WTC11 (cell line): ENCODE measurements around the gene RPS15A. TPM values are rescaled to one million over a fixed set of nuclear protein-coding genes. Genes with fewer than 3 reads are reported as not detected.

Experiments used
- ATAC-seq: fragments of 200-7000 bp; cut with Tn5 transposase; 2 replicates; pipeline ENCODE4 v1.10.0; 2021; ENCODE audit warnings: mild to moderate bottlenecking, moderate library complexity
- CTCF ChIA-PET: fragments of 300-600 bp; sonication (Branson Sonifier 250); formaldehyde crosslinking; loops from one replicate; lab custom pipeline; 2021; ENCODE audit warnings: antibody characterized with exemption; lab: Charles Lee
- POLR2A ChIA-PET: fragments of 350-600 bp; sonication (Branson Sonifier 250); formaldehyde crosslinking; loops from one replicate; lab custom pipeline; 2021; ENCODE audit warnings: antibody characterized with exemption; lab: Charles Lee
- DNase-seq: peaks from one replicate; pipeline ENCODE4 v3.0.0; 2021; ENCODE audit warnings: low spot score
- H3K27ac Mint-ChIP-seq: 2 replicates; pipeline ENCODE4 v1.8.0; 2021; ENCODE audit warnings: mixed read lengths
- H3K27me3 Mint-ChIP-seq: 2 replicates; pipeline ENCODE4 v1.8.0; 2021; ENCODE audit warnings: low read depth, mild to moderate bottlenecking, moderate library complexity, mixed read lengths
- H3K36me3 Mint-ChIP-seq: 2 replicates; pipeline ENCODE4 v1.8.0; 2021; ENCODE audit warnings: mixed read lengths
- H3K4me1 Mint-ChIP-seq: 2 replicates; pipeline ENCODE4 v1.8.0; 2022; ENCODE audit warnings: mixed read lengths
- H3K4me3 Mint-ChIP-seq: 2 replicates; pipeline ENCODE4 v1.8.0; 2021; ENCODE audit warnings: mild to moderate bottlenecking, moderate library complexity, mixed read lengths
- H3K9me3 Mint-ChIP-seq: 2 replicates; pipeline ENCODE4 v1.8.0; 2021; ENCODE audit warnings: mixed read lengths
- CDX4 ChIP-seq: fragments of 250-450 bp; sonication (Bioruptor Pico); IDR thresholded peaks from 2 replicates; pipeline ENCODE4 v1.9.0; 2021; ENCODE audit warnings: moderate library complexity, mild to moderate bottlenecking, inconsistent platforms, borderline replicate concordance
- GTF2I ChIP-seq: fragments of 250-450 bp; sonication (Bioruptor Pico); conservative IDR thresholded peaks from 2 replicates; pipeline ENCODE4 v1.4.0; 2021; ENCODE audit warnings: mild to moderate bottlenecking
- IRF1 ChIP-seq: sonication (generic); formaldehyde crosslinking; IDR thresholded peaks from 2 replicates; pipeline ENCODE4 v1.8.0; 2023; ENCODE audit warnings: missing genetic modification reagents
- NFATC4 ChIP-seq: fragments of 250-450 bp; sonication (Bioruptor Pico); IDR thresholded peaks from 2 replicates; pipeline ENCODE4 v1.9.0; 2021; ENCODE audit warnings: mild to moderate bottlenecking
- NFE2L1 ChIP-seq: sonication (generic); formaldehyde crosslinking; IDR thresholded peaks from 2 replicates; pipeline ENCODE4 v1.8.1; 2023; ENCODE audit warnings: missing genetic modification reagents
- NFYB ChIP-seq: sonication (generic); formaldehyde crosslinking; conservative IDR thresholded peaks from 2 replicates; pipeline ENCODE4 v1.8.0; 2022; ENCODE audit warnings: low read depth, missing genetic modification reagents
- SMAD4 ChIP-seq: sonication (generic); formaldehyde crosslinking; IDR thresholded peaks from 2 replicates; pipeline ENCODE4 v1.8.0; 2022; ENCODE audit warnings: mild to moderate bottlenecking, missing genetic modification reagents
- SOX15 ChIP-seq: fragments of 250-450 bp; sonication (Bioruptor Pico); IDR thresholded peaks from 2 replicates; pipeline ENCODE4 v1.9.0; 2021; ENCODE audit warnings: mild to moderate bottlenecking
- SP1 ChIP-seq: sonication (generic); formaldehyde crosslinking; conservative IDR thresholded peaks from 2 replicates; pipeline ENCODE4 v1.8.1; 2022; ENCODE audit warnings: missing genetic modification reagents
- USF2 ChIP-seq: sonication (generic); formaldehyde crosslinking; IDR thresholded peaks from 2 replicates; pipeline ENCODE4 v1.8.1; 2023; ENCODE audit warnings: mild to moderate bottlenecking, missing genetic modification reagents, moderate library complexity
- ZNF121 ChIP-seq: sonication (generic); formaldehyde crosslinking; IDR thresholded peaks from 2 replicates; pipeline ENCODE4 v1.8.0; 2023; ENCODE audit warnings: missing genetic modification reagents
- ZNF317 ChIP-seq: sonication (generic); formaldehyde crosslinking; IDR thresholded peaks from 2 replicates; pipeline ENCODE4 v1.8.1; 2023; ENCODE audit warnings: low read depth, mild to moderate bottlenecking, moderate library complexity, missing genetic modification reagents, borderline replicate concordance
- ZNF512 ChIP-seq: sonication (generic); formaldehyde crosslinking; IDR thresholded peaks from 2 replicates; pipeline ENCODE4 v1.8.1; 2022; ENCODE audit warnings: missing genetic modification reagents, borderline replicate concordance
- ZSCAN18 ChIP-seq: fragments of 250-450 bp; sonication (Bioruptor Pico); IDR thresholded peaks from 2 replicates; pipeline ENCODE4 v2.1.2; 2022; ENCODE audit warnings: mild to moderate bottlenecking, moderate library complexity
- total RNA-seq: library from RNA; stranded (reverse); gene quantifications from 3 replicates; pipeline ENCODE4 v1.2.3, GENCODE V29; 2021
- TF ChIP-seq, protein P1 (sequence below): sonication (generic); formaldehyde crosslinking; IDR thresholded peaks from 2 replicates; pipeline ENCODE4 v1.8.0; 2023; ENCODE audit warnings: mild to moderate bottlenecking, missing genetic modification reagents
- TF ChIP-seq, protein P2 (sequence below): fragments of 250-450 bp; sonication (Bioruptor Pico); IDR thresholded peaks from 2 replicates; pipeline ENCODE4 v1.9.0; 2021; ENCODE audit warnings: mild to moderate bottlenecking
- TF ChIP-seq, protein P3 (sequence below): sonication (generic); formaldehyde crosslinking; IDR thresholded peaks from 2 replicates; pipeline ENCODE4 v1.8.1; 2023; ENCODE audit warnings: mild to moderate bottlenecking, missing genetic modification reagents, moderate library complexity
- TF ChIP-seq, protein P4 (sequence below): fragments of 250-450 bp; sonication (Bioruptor Pico); IDR thresholded peaks from 2 replicates; pipeline ENCODE4 v1.9.0; 2021; ENCODE audit warnings: mild to moderate bottlenecking
- TF ChIP-seq, protein P5 (sequence below): sonication (generic); formaldehyde crosslinking; IDR thresholded peaks from 2 replicates; pipeline ENCODE4 v1.8.1; 2023; ENCODE audit warnings: mild to moderate bottlenecking, missing genetic modification reagents, borderline replicate concordance
- TF ChIP-seq, protein P6 (sequence below): sonication (generic); formaldehyde crosslinking; IDR thresholded peaks from 2 replicates; pipeline ENCODE4 v1.8.1; 2022; ENCODE audit warnings: low read depth, mild to moderate bottlenecking, moderate library complexity, missing genetic modification reagents, borderline replicate concordance

RPS15A gene
- total RNA-seq, 1 experiment from 2014 or later: 1,612 TPM

GRCh38 chr16:18816286-18816685, 26.2 kb upstream of the RPS15A start:
- no peaks in the 10 kb centered on the region for H3K4me1 Mint-ChIP-seq
- H3K27me3 Mint-ChIP-seq: no peaks in the 10 kb centered on the region
- POLR2A ChIA-PET: interaction anchor here (0.5 kb wide), 1 partner anchor 119 kb away, joined by 3 read pairs; no protein-coding TSS in a partner anchor
- DNase-seq: no peak
- no peaks in the 10 kb centered on the region for H3K9me3 Mint-ChIP-seq
- no peak for ATAC-seq
- H3K4me3 Mint-ChIP-seq: no peak overlapping the region
- TF ChIP-seq, protein P1, sequence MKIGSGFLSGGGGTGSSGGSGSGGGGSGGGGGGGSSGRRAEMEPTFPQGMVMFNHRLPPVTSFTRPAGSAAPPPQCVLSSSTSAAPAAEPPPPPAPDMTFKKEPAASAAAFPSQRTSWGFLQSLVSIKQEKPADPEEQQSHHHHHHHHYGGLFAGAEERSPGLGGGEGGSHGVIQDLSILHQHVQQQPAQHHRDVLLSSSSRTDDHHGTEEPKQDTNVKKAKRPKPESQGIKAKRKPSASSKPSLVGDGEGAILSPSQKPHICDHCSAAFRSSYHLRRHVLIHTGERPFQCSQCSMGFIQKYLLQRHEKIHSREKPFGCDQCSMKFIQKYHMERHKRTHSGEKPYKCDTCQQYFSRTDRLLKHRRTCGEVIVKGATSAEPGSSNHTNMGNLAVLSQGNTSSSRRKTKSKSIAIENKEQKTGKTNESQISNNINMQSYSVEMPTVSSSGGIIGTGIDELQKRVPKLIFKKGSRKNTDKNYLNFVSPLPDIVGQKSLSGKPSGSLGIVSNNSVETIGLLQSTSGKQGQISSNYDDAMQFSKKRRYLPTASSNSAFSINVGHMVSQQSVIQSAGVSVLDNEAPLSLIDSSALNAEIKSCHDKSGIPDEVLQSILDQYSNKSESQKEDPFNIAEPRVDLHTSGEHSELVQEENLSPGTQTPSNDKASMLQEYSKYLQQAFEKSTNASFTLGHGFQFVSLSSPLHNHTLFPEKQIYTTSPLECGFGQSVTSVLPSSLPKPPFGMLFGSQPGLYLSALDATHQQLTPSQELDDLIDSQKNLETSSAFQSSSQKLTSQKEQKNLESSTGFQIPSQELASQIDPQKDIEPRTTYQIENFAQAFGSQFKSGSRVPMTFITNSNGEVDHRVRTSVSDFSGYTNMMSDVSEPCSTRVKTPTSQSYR (CRISPR knock-in tag): no peak
- TF ChIP-seq, protein P2, sequence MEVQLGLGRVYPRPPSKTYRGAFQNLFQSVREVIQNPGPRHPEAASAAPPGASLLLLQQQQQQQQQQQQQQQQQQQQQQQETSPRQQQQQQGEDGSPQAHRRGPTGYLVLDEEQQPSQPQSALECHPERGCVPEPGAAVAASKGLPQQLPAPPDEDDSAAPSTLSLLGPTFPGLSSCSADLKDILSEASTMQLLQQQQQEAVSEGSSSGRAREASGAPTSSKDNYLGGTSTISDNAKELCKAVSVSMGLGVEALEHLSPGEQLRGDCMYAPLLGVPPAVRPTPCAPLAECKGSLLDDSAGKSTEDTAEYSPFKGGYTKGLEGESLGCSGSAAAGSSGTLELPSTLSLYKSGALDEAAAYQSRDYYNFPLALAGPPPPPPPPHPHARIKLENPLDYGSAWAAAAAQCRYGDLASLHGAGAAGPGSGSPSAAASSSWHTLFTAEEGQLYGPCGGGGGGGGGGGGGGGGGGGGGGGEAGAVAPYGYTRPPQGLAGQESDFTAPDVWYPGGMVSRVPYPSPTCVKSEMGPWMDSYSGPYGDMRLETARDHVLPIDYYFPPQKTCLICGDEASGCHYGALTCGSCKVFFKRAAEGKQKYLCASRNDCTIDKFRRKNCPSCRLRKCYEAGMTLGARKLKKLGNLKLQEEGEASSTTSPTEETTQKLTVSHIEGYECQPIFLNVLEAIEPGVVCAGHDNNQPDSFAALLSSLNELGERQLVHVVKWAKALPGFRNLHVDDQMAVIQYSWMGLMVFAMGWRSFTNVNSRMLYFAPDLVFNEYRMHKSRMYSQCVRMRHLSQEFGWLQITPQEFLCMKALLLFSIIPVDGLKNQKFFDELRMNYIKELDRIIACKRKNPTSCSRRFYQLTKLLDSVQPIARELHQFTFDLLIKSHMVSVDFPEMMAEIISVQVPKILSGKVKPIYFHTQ: no peak
- TF ChIP-seq NFYB (CRISPR knock-in tag) (no peak), GTF2I (CRISPR knock-in tag) (no peak), NFATC4 (CRISPR knock-in tag) (no peak), ZSCAN18 (CRISPR knock-in tag) (no peak), ZNF317 (CRISPR knock-in tag) (no peak), ZNF512 (CRISPR knock-in tag) (no peak), SMAD4 (CRISPR knock-in tag) (no peak), SP1 (no peak), SOX15 (CRISPR knock-in tag) (no peak), USF2 (CRISPR knock-in tag) (no peak), IRF1 (CRISPR knock-in tag) (no peak), CDX4 (CRISPR knock-in tag) (no peak), NFE2L1 (CRISPR knock-in tag) (no peak), ZNF121 (CRISPR knock-in tag) (no peak)
- TF ChIP-seq, protein P3, sequence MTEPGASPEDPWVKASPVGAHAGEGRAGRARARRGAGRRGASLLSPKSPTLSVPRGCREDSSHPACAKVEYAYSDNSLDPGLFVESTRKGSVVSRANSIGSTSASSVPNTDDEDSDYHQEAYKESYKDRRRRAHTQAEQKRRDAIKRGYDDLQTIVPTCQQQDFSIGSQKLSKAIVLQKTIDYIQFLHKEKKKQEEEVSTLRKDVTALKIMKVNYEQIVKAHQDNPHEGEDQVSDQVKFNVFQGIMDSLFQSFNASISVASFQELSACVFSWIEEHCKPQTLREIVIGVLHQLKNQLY: no peak
- TF ChIP-seq, protein P4, sequence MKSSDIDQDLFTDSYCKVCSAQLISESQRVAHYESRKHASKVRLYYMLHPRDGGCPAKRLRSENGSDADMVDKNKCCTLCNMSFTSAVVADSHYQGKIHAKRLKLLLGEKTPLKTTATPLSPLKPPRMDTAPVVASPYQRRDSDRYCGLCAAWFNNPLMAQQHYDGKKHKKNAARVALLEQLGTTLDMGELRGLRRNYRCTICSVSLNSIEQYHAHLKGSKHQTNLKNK: no peak
- TF ChIP-seq, protein P5, sequence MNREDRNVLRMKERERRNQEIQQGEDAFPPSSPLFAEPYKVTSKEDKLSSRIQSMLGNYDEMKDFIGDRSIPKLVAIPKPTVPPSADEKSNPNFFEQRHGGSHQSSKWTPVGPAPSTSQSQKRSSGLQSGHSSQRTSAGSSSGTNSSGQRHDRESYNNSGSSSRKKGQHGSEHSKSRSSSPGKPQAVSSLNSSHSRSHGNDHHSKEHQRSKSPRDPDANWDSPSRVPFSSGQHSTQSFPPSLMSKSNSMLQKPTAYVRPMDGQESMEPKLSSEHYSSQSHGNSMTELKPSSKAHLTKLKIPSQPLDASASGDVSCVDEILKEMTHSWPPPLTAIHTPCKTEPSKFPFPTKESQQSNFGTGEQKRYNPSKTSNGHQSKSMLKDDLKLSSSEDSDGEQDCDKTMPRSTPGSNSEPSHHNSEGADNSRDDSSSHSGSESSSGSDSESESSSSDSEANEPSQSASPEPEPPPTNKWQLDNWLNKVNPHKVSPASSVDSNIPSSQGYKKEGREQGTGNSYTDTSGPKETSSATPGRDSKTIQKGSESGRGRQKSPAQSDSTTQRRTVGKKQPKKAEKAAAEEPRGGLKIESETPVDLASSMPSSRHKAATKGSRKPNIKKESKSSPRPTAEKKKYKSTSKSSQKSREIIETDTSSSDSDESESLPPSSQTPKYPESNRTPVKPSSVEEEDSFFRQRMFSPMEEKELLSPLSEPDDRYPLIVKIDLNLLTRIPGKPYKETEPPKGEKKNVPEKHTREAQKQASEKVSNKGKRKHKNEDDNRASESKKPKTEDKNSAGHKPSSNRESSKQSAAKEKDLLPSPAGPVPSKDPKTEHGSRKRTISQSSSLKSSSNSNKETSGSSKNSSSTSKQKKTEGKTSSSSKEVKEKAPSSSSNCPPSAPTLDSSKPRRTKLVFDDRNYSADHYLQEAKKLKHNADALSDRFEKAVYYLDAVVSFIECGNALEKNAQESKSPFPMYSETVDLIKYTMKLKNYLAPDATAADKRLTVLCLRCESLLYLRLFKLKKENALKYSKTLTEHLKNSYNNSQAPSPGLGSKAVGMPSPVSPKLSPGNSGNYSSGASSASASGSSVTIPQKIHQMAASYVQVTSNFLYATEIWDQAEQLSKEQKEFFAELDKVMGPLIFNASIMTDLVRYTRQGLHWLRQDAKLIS: no peak
- TF ChIP-seq, protein P6, sequence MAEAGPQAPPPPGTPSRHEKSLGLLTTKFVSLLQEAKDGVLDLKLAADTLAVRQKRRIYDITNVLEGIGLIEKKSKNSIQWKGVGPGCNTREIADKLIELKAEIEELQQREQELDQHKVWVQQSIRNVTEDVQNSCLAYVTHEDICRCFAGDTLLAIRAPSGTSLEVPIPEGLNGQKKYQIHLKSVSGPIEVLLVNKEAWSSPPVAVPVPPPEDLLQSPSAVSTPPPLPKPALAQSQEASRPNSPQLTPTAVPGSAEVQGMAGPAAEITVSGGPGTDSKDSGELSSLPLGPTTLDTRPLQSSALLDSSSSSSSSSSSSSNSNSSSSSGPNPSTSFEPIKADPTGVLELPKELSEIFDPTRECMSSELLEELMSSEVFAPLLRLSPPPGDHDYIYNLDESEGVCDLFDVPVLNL (CRISPR knock-in tag): no peak
- no peak overlapping the region for H3K27ac Mint-ChIP-seq
- CTCF ChIA-PET: interaction anchor here (1.2 kb wide), 1 partner anchor 15 kb away, joined by 3 read pairs; the partner anchor contains the start of gene ARL6IP1
- peaks cover 60% of the 10 kb centered on the region for H3K36me3 Mint-ChIP-seq
